ENCODE measurements around the gene THSD7A. TPM values are rescaled to one million over a fixed set of nuclear protein-coding genes. Genes with fewer than 3 reads are reported as not detected.

The THSD7A gene
- total RNA-seq, 1 donor from 2014 or later = 0.26 TPM

DNA sequence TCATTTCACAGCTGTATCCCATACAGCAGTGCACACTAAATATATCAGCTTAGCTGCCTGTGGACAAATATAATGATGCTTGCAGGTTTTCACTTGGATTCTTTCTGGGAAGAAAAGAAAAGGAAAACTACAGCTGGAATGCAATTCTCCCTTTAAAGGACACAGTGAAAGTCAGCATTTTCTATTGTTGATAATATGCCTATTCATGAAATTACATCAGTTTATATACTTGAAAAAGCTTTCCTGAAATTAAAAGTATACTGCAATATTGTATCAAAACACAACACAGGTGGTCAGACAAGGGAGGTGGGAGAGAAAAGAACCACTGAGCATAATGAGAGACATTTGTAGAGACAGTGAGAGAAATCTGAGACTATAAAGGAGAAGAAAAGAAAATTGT, 20.3 kb downstream of the THSD7A start:
- no peak for FAIRE-seq
- Histone ChIP-seq H3K4me3 (ENCODE audit: low read depth, low read length) (no peak overlapping the region), H3K36me3 (ENCODE audit: control insufficient read depth, insufficient read depth, low read length) (no peaks in the 10 kb centered on the region), H3K27me3 (ENCODE audit: control insufficient read depth, insufficient read depth, low read length) (no peaks in the 10 kb centered on the region)
- DNase-seq (ENCODE audit: low read depth) = no peak
- TF ChIP-seq, protein P1, sequence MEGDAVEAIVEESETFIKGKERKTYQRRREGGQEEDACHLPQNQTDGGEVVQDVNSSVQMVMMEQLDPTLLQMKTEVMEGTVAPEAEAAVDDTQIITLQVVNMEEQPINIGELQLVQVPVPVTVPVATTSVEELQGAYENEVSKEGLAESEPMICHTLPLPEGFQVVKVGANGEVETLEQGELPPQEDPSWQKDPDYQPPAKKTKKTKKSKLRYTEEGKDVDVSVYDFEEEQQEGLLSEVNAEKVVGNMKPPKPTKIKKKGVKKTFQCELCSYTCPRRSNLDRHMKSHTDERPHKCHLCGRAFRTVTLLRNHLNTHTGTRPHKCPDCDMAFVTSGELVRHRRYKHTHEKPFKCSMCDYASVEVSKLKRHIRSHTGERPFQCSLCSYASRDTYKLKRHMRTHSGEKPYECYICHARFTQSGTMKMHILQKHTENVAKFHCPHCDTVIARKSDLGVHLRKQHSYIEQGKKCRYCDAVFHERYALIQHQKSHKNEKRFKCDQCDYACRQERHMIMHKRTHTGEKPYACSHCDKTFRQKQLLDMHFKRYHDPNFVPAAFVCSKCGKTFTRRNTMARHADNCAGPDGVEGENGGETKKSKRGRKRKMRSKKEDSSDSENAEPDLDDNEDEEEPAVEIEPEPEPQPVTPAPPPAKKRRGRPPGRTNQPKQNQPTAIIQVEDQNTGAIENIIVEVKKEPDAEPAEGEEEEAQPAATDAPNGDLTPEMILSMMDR (IDR thresholded peaks at IDR 0.05; ENCODE audit: insufficient read depth, low read length, severe bottlenecking) = no peak

DNA sequence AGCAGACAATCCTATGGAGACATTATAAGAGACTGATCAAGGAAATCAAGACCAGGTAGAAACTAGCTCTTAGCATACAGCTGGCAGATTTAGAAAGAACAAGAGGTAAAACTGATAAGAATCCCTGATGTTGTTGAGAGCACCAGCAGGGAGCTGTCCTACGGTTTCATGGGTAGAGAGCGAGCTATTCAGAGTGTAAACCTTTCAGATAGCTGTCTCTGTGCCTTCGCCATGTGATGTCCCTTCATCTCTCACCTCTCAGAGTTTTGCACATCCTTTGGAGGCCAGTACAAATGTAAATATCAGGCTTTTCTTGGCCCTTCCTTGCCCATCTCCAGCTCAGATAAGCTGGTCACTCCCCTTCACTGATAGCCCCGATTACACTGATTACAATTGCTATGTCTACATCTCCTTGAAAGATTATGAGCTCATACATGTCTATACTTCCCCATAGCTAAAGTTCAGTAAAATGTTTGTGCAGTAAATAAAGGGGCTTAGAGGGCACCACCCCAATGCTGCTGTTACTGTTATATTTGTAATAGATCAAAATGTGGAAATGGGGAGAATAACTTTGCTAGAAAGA, 21.9 kb downstream of the THSD7A start:
- TF ChIP-seq, protein P1 (IDR thresholded peaks at IDR 0.05; ENCODE audit: insufficient read depth, low read length, severe bottlenecking) = no peak
- H3K4me3 ChIP-seq (ENCODE audit: low read depth, low read length) = no peak overlapping the region
- FAIRE-seq (no peak), DNase-seq (ENCODE audit: low read depth) (no peak)
- H3K27me3 ChIP-seq (ENCODE audit: control insufficient read depth, insufficient read depth, low read length) = no peaks in the 10 kb centered on the region
- H3K36me3 ChIP-seq (ENCODE audit: control insufficient read depth, insufficient read depth, low read length) = no peaks in the 10 kb centered on the region

DNA sequence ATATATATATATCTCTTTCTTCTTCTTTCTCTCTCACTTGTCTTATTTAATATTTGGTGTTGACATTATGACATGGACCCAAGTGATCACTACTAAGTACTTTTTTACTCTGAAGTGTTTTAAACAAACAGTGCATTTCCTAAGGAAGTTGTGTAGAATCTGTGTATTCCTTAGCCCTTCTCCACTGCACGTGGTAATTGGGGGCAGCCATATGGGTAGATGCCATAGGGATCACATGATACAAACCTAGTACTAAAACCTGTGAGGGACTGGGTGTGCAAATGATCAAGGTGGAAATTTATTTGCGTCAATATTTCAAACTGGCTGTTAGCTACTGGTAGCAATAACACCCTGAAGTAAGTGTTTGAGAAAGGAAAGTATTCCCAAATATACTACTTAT, 25.0 kb downstream of the THSD7A start:
- FAIRE-seq (no peak), DNase-seq (ENCODE audit: low read depth) (no peak)
- no peak overlapping the region for H3K4me3 ChIP-seq (ENCODE audit: low read depth, low read length)
- no peaks in the 10 kb centered on the region for H3K27me3 ChIP-seq (ENCODE audit: control insufficient read depth, insufficient read depth, low read length)
- no peaks in the 10 kb centered on the region for H3K36me3 ChIP-seq (ENCODE audit: control insufficient read depth, insufficient read depth, low read length)
- TF ChIP-seq, protein P1 (IDR thresholded peaks at IDR 0.05; ENCODE audit: insufficient read depth, low read length, severe bottlenecking) = no peak

DNA sequence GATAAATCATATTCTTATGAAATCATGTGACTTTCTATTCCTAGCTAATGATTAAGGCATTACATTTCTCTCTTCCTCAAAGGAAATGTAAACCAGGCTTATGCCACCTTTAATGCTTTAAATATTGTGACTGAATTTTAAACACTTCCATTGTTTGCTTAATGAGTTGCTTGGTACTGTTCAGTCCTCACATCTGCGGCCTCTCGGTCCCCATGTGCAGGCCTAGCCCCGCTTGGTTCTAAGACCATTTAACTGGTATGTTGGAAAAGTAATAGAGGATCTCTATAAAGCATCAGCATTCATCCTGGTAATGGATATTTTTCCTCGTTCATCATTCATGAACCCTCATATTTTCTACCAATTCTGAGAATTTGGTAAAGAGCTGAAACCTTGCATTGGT, 27.4 kb downstream of the THSD7A start:
- no peak for FAIRE-seq
- H3K4me3 ChIP-seq (ENCODE audit: low read depth, low read length) = no peak overlapping the region
- H3K36me3 ChIP-seq (ENCODE audit: control insufficient read depth, insufficient read depth, low read length) = no peaks in the 10 kb centered on the region
- TF ChIP-seq, protein P1 (IDR thresholded peaks at IDR 0.05; ENCODE audit: insufficient read depth, low read length, severe bottlenecking) = no peak
- no peaks in the 10 kb centered on the region for H3K27me3 ChIP-seq (ENCODE audit: control insufficient read depth, insufficient read depth, low read length)
- DNase-seq (ENCODE audit: low read depth) = no peak

DNA sequence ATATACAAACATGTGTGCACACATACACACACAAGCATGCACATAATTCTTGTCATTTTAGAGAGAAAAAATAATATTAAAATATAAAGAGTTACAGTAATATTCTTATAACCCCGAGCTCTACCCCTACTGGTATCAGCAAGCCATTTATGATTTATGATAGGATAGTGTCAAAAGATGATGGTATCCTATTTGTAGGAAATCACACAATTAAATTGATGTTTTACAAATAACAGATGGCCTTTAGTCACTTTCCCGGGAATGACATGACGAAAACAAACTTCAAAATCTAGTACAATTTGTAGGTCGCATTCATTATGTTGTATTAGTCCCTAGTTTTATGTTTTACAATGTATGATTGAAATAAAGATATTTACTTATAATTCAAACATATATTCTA, 36.8 kb downstream of the THSD7A start:
- TF ChIP-seq, protein P1 (IDR thresholded peaks at IDR 0.05; ENCODE audit: insufficient read depth, low read length, severe bottlenecking) = no peak
- no peak for FAIRE-seq

DNA sequence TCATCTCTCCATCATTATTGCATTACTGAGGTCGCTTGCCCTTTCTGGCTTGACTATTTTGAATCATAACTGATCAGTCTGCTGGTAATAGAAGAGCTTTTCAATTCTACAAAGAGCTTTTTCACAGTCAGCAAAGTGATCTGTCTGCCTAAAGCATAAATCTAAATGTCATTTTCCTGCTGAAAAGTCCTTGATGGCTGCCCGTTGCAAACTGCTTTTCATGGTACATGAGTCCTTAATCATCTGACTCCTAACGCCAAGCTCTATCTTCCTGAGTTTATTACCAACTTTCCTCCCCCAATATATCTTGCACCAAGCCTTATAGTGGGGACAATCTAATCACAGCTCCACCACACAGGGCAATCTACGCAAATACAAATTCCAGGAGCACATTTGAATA, 39.8 kb downstream of the THSD7A start:
- Histone ChIP-seq H3K27me3 (ENCODE audit: control insufficient read depth, insufficient read depth, low read length) (no peaks in the 10 kb centered on the region), H3K36me3 (ENCODE audit: control insufficient read depth, insufficient read depth, low read length) (no peaks in the 10 kb centered on the region), H3K4me3 (ENCODE audit: low read depth, low read length) (no peak overlapping the region)
- no peak for FAIRE-seq
- TF ChIP-seq, protein P1 (IDR thresholded peaks at IDR 0.05; ENCODE audit: insufficient read depth, low read length, severe bottlenecking) = no peak
- DNase-seq (ENCODE audit: low read depth) = no peak

More for the DNA sequence above, 36.8 kb downstream of the THSD7A start:
- Histone ChIP-seq H3K4me3 (ENCODE audit: low read depth, low read length) (no peak overlapping the region), H3K36me3 (ENCODE audit: control insufficient read depth, insufficient read depth, low read length) (no peaks in the 10 kb centered on the region), H3K27me3 (ENCODE audit: control insufficient read depth, insufficient read depth, low read length) (no peaks in the 10 kb centered on the region)
- DNase-seq (ENCODE audit: low read depth) = no peak

All from bronchial epithelial cell (primary cell).